Measurements from ENCODE around the gene GAPVD1.

DNA sequence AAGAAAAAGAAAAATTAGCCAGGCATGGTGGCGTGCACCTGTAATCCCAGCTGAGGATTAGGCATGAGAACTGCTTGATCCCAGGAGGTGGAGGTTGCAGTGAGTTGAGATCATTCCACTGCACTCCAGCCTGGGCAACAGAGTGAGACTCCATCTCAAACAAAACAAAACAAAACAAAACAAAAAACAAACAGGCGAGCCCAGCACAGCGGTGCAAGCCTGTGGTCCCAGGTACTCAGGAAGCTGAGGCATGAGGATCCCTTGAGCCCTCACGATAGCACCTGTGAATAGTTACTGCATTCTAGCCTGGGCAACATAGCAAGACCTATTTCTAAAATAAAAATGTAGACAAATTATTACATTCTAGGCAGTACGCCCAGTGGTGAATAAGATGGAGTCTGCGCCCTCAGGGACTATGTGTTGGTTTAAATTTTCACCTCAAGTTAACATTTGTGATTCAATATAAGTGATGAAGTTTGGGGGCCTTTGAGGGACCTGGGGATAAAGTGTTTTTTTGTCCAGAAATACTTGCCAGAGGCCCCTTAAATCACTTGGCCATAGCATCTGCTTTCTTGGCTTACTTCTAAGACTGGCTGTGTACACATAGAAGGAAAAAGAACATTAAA is 3.4 kb upstream of the GAPVD1 start:
- TF ChIP-seq CTCF (IDR thresholded peaks at IDR 0.05), result no peak
- TF ChIP-seq POLR2A (IDR thresholded peaks at IDR 0.05), result no peak
- no peak for TF ChIP-seq POLR2AphosphoS5 (IDR thresholded peaks at IDR 0.05; ENCODE audit: insufficient read depth in 1 of 2, low read depth in 1 of 2)
